ENCODE data around the gene SOX6.

DNA sequence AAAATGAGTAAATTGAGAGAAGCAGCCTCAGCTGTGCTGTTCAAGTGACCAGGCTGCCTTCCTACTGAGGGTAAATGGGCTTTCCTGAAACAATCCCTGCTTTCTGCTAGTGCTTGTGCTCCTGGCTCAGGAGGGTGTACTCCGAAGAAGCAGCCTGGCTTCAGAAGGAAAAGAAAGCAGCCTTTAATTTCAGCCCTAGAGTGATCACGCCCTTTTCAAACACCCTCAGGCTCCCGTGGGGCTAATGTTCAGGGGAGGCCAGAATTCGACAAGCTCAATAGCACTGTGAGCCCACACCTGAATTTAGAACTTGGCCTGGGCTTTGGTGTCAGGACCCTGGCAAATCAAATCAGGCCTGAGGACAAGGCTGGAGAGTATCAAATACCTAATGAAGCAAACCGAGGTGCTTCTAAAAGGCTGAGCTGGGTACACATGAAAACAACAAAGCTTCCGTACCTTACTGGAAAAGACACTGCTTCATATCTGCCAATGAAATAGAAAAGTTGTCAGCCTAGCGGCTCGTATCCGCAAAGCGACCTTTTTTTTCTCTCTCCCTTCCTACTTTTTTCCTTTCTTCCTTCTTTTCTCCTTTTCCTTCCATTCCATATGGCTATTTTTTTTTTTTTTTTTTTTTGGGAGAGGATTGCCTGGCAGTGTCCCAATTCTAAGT, 387.8 kb downstream of the SOX6 start:
- no peak for TF ChIP-seq POLR2A (IDR thresholded peaks at IDR 0.05)
- TF ChIP-seq, protein P1, sequence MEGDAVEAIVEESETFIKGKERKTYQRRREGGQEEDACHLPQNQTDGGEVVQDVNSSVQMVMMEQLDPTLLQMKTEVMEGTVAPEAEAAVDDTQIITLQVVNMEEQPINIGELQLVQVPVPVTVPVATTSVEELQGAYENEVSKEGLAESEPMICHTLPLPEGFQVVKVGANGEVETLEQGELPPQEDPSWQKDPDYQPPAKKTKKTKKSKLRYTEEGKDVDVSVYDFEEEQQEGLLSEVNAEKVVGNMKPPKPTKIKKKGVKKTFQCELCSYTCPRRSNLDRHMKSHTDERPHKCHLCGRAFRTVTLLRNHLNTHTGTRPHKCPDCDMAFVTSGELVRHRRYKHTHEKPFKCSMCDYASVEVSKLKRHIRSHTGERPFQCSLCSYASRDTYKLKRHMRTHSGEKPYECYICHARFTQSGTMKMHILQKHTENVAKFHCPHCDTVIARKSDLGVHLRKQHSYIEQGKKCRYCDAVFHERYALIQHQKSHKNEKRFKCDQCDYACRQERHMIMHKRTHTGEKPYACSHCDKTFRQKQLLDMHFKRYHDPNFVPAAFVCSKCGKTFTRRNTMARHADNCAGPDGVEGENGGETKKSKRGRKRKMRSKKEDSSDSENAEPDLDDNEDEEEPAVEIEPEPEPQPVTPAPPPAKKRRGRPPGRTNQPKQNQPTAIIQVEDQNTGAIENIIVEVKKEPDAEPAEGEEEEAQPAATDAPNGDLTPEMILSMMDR (IDR thresholded peaks at IDR 0.05) = no peak
